HG02610 (cell line): ENCODE results near the gene CENPP.

Experiments
- ATAC-seq: cut with Tn5 transposase; IDR thresholded peaks from one replicate; pipeline ENCODE4 v1.9.1; 2021; ENCODE audit warnings: mild to moderate bottlenecking, moderate library complexity; ENCODE audit not compliant: unreplicated experiment

Gene CENPP

GRCh38 chr9:92325269-92325990 is at the start of gene CENPP, which contains the start of gene NOL8:
CENPP (plus strand) TSS chr9:92325953.
NOL8 (minus strand) TSS chr9:92325350; CDS start chr9:92324161, 1,189 bp downstream.
- ATAC-seq = peak; percentile 90

- no peak for ATAC-seq
Measured at GRCh38 chr9:92276331-92277032, 49.3 kb upstream of the CENPP start.

GRCh38 chr9:92278110-92278509 is 47.6 kb upstream of the CENPP start:
- ATAC-seq = no peak

GRCh38 chr9:92279302-92279701 is 46.5 kb upstream of the CENPP start:
- no peak for ATAC-seq

DNA sequence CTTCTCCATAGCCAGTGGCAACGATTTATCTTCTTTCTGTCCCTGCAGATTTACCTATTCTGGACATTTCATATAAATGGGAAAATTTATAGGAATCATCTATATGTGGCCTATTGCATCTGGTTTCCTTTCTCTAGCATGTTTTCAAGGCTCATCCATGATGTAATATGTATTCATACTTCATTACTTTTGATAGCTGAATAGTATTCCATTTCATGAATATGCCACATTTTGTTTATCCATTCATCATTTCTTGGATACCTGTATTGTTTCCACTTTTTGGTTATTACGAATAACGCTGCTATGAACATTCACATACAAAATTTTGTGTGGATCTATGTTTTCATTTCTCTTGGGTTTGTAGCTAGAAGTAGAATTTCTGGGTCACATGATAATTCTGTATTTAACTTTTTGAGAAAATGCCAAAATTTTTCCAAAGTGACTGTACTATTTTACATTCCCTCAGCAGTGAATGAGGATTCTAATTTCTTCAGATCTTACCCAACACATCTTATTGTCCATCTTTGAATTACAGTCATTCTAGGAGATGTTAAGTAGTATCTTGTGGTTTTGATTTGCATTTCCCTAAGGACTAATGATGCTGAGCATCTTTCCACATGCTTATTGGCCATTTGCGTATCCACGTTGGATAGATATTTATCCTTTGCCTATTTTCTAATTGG is 35.9 kb upstream of the CENPP start:
- ATAC-seq = no peak

GRCh38 chr9:92290785-92291429 is 34.8 kb upstream of the CENPP start:
- ATAC-seq = no peak

DNA sequence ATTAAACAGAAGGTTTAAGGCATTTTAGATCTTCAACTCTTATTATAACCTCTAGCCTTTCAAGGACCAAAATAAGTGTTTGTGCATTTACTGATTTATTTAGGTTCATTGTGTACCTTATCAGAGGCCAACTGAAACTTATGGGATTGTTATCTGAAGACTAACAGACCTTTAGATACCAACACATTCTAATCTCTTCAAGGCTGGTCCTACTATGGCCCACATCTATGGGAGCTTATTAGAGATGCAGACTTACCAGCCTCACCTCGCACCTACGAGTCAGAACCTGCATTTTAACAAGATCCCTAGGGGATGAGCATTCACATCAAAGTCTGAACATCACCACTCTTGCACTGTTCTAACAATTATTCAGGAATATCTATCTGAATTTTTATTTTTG is 34.2 kb upstream of the CENPP start:
- no peak for ATAC-seq

DNA sequence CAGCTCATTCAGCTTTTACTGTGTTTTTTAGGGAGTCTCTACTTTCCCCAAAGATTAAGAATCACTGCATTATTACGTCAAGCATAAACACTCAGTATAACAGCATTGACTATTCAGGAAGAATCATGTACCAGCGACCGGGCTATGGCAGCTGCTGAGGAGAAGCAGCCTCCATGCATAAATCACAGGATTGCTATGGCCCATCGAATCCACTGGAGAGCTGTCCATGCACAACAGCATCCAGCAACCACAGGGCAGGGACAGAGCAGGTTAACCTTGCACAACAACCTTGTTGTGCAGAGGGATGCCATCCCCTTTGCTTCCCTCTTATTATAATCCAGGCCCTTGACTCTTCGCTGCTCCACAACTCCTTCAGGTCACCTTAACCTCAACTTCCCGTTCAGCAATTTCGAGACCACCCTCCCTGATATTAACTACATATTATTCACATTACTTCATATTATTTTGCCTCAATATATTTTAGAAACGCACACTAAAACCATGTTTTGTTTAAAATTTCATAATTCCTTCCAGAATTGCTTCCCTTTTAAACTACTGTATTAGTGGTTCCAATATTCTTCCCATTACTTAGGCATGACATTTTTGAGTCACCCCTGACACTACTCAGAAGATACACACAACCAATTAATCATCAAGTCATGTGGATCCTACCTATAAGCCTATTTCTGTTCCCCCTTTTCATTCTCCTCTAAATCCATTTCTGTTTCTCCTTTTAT is 33.2 kb upstream of the CENPP start:
- no peak for ATAC-seq

DNA sequence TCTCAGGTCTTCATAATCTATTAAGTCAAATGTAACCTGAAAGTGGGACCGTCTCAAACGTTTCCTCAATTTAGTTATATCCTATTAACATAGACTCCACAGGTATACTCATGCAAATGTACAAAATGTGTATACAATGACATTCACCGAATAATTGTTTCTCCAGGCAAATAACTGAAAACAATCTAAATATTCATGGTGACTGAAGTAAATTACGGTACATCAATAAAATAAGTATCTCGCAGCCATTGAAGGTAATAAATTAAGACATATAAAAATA is 32.7 kb upstream of the CENPP start:
- ATAC-seq = no peak

GRCh38 chr9:92293452-92294296 is 32.1 kb upstream of the CENPP start, which contains the start of gene IARS1:
IARS1 (minus strand) TSS chr9:92293697; CDS start chr9:92289419, 4,278 bp downstream.
- peak; percentile 94 for ATAC-seq

- no peak for ATAC-seq
Measured at GRCh38 chr9:92294297-92294676, 31.5 kb upstream of the CENPP start.

DNA sequence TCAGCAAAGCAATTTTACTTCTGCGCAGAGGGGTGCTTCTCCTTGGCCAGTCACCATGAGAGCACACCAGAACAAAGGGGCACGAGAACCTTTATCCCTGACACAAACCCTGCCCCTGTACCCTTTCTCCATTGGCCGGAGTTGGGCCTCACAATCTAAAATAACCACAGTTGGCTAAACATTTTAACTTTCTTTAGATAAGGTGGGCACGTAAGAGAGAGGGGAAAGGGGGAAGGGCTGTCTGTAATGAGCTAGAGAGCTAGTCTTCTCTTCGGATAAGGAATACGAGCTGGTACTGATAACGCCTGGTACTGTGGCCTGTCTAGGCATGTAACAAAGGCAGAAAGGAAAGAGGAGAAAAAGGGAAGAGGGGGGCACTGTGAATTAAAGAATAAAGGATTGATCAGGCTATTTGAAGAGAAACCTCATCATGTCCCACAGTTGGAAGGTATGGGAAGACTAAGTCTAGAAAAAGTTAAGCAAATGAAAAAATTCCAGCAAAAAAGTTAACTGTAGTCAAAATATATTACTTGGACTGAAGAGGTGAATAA is 30.4 kb upstream of the CENPP start:
- ATAC-seq = no peak

- no peak for ATAC-seq
Measured at GRCh38 chr9:92295827-92296258, 29.9 kb upstream of the CENPP start.

- ATAC-seq = no peak
Measured at GRCh38 chr9:92297611-92298010, 28.1 kb upstream of the CENPP start.

DNA sequence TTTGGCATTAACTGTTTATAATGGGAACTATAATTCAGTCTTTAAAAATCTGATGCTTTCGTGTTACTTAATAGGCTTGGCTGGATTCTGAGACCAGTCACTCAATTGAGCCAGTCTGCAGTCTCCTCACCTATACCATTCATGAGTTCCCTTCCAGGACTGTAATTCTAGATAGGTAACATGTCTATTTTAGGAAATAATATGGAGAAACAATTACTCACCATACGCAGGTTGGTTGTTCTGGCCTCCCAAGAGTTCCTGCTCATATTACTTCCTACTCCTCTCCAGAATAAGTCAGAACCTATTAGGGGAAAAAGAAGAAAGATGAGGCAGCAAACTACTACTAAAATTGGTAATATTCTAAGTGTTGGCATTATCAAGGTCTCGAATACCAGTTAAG is 27.7 kb upstream of the CENPP start:
- ATAC-seq = no peak

DNA sequence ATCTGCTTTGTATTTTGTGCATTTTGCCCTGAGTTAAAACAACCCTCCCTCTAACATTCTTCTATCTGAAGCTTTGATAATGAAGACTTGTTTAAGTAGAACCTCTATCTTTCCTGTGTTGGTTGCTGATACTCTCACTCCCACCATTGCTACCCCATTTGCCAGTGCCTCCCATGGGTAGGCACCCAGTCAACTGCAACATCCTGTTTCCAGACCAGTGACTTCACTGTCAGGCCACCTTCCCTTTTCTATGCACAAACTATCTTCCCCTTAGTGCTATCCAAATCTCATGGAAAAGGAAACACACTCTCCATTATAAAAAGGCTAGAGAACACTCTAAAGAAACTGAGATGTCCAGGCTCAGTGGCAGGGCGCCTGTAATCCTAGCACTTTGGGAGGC is 26.6 kb upstream of the CENPP start:
- no peak for ATAC-seq

DNA sequence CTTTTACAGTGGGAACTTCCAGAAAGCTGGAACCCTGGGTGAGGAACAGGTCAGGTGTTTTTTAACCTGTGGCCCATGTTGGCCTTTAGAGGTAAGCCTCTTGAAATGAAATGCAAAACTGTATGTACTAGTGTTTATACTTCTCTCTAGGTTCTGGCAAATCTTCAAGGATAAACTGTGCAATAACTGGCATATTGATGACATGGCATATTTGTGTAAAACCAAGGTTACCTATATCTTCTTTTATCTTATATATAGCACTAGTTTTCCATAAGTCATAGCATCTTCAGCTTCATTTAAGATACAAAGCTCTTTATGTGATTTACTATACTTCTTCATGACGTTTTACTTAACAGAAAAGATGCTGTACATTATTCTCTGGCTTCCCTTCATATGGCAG is 24.8 kb upstream of the CENPP start:
- no peak for ATAC-seq

GRCh38 chr9:92308893-92309292 is 16.9 kb upstream of the CENPP start:
- ATAC-seq = no peak

DNA sequence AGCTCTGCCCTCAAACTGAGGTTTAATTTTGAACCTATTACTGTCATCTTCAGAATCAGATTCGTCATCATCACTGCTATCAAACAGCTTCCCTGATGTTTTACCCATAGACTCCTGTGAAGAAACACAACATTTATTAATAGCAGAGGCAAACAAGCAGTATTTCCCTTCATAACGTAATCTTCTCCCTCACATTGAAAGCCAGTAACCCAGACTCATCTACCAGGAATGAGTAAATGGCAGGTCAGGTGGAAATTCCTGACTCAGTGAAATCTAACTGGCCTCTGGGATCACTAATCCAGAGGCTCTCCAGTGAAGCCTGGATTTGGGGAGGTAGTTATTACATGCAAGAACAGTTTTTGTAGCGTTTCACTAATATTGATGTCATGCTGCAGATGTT is 15.2 kb upstream of the CENPP start:
- ATAC-seq = no peak
